HG03097 (cell line): ENCODE results near the gene OR52E2.

Source experiments
- ATAC-seq: cut with Tn5 transposase; IDR thresholded peaks from one replicate; pipeline ENCODE4 v1.9.1; 2021; ENCODE audit not compliant: unreplicated experiment, low FRiP score

Gene OR52E2

GRCh38 chr11:5021996-5022395 lies 37.4 kb downstream of the OR52E2 start:
- no peak for ATAC-seq

GRCh38 chr11:5013012-5013411 lies 46.4 kb downstream of the OR52E2 start:
- ATAC-seq = no peak

GRCh38 chr11:5011254-5011653 lies 48.2 kb downstream of the OR52E2 start:
- ATAC-seq = no peak
